ENCODE measurements around the gene AKTIP.

- TF ChIP-seq POLR2A (IDR thresholded peaks at IDR 0.05) (no peak), CTCF (IDR thresholded peaks at IDR 0.05) (no peak)
Measured at GRCh38 chr16:53453928-53454327, 49.1 kb downstream of the AKTIP start.
